Nephron (organoid): Measurements from ENCODE around the gene GGN.
"Not testable (repeated sequence)": the region's sequence is repeated elsewhere in the genome, so short reads cannot be mapped to it uniquely, and the experiment has no call there.

ENCODE experiments used
- H3K27ac Mint-ChIP-seq, 3 experiments: 2 replicates each; pipeline ENCODE4 v1.8.0; 2020; ENCODE audit warnings: mixed read lengths in 3 of 3, mild to moderate bottlenecking in 2 of 3, moderate library complexity in 1 of 3
- H3K27me3 Mint-ChIP-seq: 2 replicates; pipeline ENCODE4 v1.8.0; 2021; ENCODE audit warnings: low read depth, mild to moderate bottlenecking, moderate library complexity, mixed read lengths
- H3K36me3 Mint-ChIP-seq: 2 replicates; pipeline ENCODE4 v1.8.0; 2020; ENCODE audit warnings: low read depth, mixed read lengths
- H3K4me1 Mint-ChIP-seq: 2 replicates; pipeline ENCODE4 v1.8.0; 2020; ENCODE audit warnings: mixed read lengths
- H3K4me3 Mint-ChIP-seq, 3 experiments: 2 replicates each; pipeline ENCODE4 v1.8.0; 2020; ENCODE audit warnings: mild to moderate bottlenecking in 3 of 3, mixed read lengths in 3 of 3, moderate library complexity in 2 of 3
- H3K9me3 Mint-ChIP-seq: 2 replicates; pipeline ENCODE4 v1.8.0; 2020; ENCODE audit warnings: mixed read lengths
- TF ChIP-seq, protein P1 (sequence below), 3 experiments: fragments of 200-600 bp; sonication (generic); IDR thresholded peaks; one replicate each; pipeline ENCODE4 v1.5.0; 2021; ENCODE audit warnings: antibody characterized with exemption in 3 of 3; ENCODE audit not compliant: unreplicated experiment in 3 of 3

GGN gene

DNA sequence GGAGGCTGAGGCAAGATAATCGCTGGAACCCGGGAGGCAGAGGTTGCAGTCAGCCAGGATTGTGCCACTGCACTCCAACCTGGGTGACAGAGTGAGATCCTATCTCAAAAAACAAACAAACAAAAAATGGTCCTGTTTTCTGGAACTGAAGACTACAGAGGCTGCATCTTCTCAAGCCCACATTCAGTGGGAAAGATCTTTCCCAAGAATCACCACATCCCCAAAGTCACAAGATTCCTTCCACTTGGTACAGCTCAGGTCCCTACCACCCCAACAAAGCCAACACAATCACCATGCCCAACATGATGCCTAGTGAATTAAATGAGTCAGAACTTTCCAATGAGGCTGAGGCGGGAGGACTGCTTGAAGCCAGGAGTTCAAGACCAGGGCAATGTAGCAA lies 37.0 kb downstream of the GGN start:
- H3K27me3 Mint-ChIP-seq, result peaks cover 5% of the 10 kb centered on the region
- peaks cover 15% of the 10 kb centered on the region for H3K4me1 Mint-ChIP-seq
- H3K27ac Mint-ChIP-seq, result no peak overlapping the region
- TF ChIP-seq, protein P1, sequence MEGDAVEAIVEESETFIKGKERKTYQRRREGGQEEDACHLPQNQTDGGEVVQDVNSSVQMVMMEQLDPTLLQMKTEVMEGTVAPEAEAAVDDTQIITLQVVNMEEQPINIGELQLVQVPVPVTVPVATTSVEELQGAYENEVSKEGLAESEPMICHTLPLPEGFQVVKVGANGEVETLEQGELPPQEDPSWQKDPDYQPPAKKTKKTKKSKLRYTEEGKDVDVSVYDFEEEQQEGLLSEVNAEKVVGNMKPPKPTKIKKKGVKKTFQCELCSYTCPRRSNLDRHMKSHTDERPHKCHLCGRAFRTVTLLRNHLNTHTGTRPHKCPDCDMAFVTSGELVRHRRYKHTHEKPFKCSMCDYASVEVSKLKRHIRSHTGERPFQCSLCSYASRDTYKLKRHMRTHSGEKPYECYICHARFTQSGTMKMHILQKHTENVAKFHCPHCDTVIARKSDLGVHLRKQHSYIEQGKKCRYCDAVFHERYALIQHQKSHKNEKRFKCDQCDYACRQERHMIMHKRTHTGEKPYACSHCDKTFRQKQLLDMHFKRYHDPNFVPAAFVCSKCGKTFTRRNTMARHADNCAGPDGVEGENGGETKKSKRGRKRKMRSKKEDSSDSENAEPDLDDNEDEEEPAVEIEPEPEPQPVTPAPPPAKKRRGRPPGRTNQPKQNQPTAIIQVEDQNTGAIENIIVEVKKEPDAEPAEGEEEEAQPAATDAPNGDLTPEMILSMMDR (IDR thresholded peaks at IDR 0.05; ENCODE audit: unreplicated experiment in 3 of 3), result no peak
- no peaks in the 10 kb centered on the region for H3K36me3 Mint-ChIP-seq
- no peak overlapping the region for H3K4me3 Mint-ChIP-seq
- no peaks in the 10 kb centered on the region for H3K9me3 Mint-ChIP-seq

DNA sequence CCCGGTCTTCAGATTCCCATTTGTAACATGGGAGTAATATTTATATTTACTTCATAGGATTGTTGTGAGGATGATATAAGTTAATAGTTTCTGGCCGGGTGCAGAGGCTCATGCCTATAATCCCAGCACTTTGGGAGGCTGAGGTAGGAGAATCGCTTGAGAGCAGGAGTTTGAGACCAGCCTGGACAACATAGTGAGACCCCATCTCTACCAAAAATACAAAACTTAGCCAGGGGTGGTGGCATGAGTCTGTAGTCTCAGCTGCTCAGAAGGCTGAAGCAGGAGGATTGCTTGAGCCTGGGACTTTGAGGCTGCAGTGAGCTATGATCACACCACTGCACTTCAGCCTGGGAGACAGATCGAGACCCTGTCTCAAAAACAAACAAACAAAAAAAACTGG lies 41.0 kb downstream of the GGN start:
- H3K36me3 Mint-ChIP-seq, result no peaks in the 10 kb centered on the region
- H3K27ac Mint-ChIP-seq, result no peak overlapping the region
- TF ChIP-seq, protein P1 (IDR thresholded peaks at IDR 0.05; ENCODE audit: unreplicated experiment in 3 of 3), result no peak
- H3K27me3 Mint-ChIP-seq, result no peaks in the 10 kb centered on the region
- no peak overlapping the region for H3K4me3 Mint-ChIP-seq
- no peaks in the 10 kb centered on the region for H3K4me1 Mint-ChIP-seq
- no peaks in the 10 kb centered on the region for H3K9me3 Mint-ChIP-seq

DNA sequence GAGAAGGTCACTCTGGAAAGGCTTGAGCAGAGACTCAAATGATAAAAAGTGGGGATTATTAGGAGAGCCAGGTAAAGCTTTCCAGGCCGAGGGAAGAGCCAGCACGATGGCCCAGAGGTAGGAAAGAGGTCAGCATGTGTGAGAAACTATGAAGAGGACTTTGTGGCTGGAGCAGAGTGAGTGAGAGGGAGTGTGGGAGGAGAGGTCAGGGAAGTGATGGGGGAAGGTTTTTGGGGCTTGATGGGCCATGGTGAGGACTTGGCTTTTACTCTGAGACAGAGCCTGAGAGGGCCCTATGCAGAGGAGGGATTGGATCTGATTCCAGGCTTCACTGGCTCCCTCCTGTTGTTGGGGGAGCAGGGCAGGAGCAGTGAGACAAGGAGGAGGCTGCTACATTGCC lies 46.9 kb downstream of the GGN start:
- Mint-ChIP-seq H3K9me3 (no peaks in the 10 kb centered on the region), H3K4me1 (peaks cover 11% of the 10 kb centered on the region), H3K36me3 (peaks cover 6% of the 10 kb centered on the region), H3K27me3 (no peaks in the 10 kb centered on the region), H3K27ac (no peak overlapping the region), H3K4me3 (no peak overlapping the region)
- TF ChIP-seq, protein P1 (IDR thresholded peaks at IDR 0.05; ENCODE audit: unreplicated experiment in 3 of 3), result no peak

DNA sequence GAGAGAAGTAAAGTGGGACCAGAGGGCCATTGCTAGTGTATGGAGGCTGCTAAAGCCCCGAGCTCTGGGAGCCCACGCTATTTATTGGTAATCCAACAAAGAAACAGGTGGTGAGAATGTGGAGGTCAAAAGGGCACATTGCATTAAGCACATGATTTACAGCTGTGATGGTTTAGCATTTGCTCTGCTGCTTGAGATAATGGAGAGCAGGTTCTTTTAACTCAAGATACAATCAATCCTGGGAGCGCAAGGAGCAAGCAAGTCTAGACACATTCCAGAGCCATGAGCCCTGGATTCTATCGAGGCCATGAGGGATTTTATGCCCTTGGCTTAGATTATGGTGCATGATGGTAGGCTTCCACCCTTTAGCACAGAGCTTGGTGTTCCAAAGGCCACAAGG lies 48.8 kb downstream of the GGN start:
- peak overlapping the region; percentile 31 to 74 (median 62) for H3K4me3 Mint-ChIP-seq
- peaks cover 11% of the 10 kb centered on the region for H3K4me1 Mint-ChIP-seq
- H3K27ac Mint-ChIP-seq, result peak overlapping the region in 1 of 3 experiments; percentile 43
- not testable (repeated sequence) for H3K27me3 Mint-ChIP-seq, H3K9me3 Mint-ChIP-seq, H3K36me3 Mint-ChIP-seq

DNA sequence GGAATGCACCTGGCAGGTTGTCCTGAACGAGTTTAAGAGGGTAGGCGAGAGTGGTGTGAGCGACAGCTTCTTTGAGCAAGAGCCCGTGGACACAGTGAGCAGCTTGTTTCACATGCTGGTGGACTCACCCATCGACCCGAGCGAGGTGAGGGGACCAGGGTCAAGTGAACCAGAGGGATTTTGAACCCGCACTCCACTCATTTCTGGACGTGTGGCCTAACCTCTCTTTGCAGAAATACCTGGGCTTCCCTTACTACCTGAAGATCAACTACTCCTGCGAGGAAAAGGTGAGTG lies 50.5 kb downstream of the GGN start:
- Mint-ChIP-seq H3K27ac (peak overlapping the region; percentile 49 to 97 (median 93)), H3K27me3 (peaks cover 3% of the 10 kb centered on the region), H3K9me3 (no peaks in the 10 kb centered on the region), H3K36me3 (peaks cover 6% of the 10 kb centered on the region), H3K4me1 (peaks cover 11% of the 10 kb centered on the region), H3K4me3 (peak overlapping the region; percentile 92 to 97 (median 93))
- TF ChIP-seq, protein P1 (IDR thresholded peaks at IDR 0.05; ENCODE audit: unreplicated experiment in 3 of 3), result no peak

DNA sequence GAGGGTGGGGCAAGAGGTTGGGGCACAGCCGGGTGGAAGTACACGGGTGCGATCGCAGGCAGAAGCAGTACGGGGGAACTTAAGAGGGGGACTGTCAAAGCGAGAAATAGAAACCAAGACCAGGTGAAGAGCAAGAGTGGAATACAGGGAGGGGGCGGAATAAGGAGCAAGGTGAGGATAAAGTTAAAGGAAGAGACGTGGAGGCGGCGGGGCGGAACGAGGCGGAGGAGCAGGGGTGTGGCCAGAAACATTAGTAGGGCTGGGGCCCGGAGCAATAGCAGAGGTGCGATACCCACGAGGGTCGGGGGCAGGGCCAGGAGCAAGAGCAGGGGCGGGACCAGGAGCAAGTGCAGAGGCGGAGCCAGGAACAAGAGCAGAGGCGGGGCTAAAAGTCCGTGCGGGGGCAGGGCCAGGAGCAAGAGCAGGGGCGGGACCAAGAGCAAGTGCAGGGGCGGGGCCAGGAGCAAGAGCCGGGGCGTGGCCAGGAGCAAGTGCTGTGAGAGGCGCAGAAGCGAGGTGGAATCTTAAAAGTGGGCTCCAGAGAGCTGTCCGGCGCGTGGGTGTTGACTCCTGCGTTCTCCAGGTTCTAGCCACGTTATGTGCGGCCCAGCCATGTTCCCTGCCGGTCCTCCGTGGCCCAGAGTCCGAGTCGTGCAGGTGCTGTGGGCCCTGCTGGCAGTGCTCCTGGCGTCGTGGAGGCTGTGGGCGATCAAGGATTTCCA lies 51.0 kb downstream of the GGN start:
- Mint-ChIP-seq H3K4me3 (peak overlapping the region; percentile 92 to 97 (median 93)), H3K9me3 (no peaks in the 10 kb centered on the region), H3K27me3 (peaks cover 3% of the 10 kb centered on the region), H3K27ac (peak overlapping the region; percentile 49 to 97 (median 93)), H3K36me3 (peaks cover 6% of the 10 kb centered on the region), H3K4me1 (peaks cover 11% of the 10 kb centered on the region)
- TF ChIP-seq, protein P1 (IDR thresholded peaks at IDR 0.05; ENCODE audit: unreplicated experiment in 3 of 3), result no peak
